Activated gamma-delta T cell treated with Interleukin-2 at 50 U/mL for 16 hours (primary cell): ENCODE measurements around the gene ITSN2.

Experiments
- DNase-seq: peaks from one replicate; pipeline ENCODE4 v3.0.0-alpha.2; 2020

ITSN2 gene

GRCh38 chr2:24332791-24333540 lies 27.4 kb downstream of the ITSN2 start:
- no peak for DNase-seq

GRCh38 chr2:24330161-24330560 lies 30.2 kb downstream of the ITSN2 start:
- no peak for DNase-seq

GRCh38 chr2:24329700-24330099 lies 30.6 kb downstream of the ITSN2 start:
- DNase-seq = no peak

GRCh38 chr2:24328010-24328409 lies 32.3 kb downstream of the ITSN2 start:
- DNase-seq = no peak

- DNase-seq = no peak
Observed at GRCh38 chr2:24317491-24317920, 42.8 kb downstream of the ITSN2 start.

GRCh38 chr2:24315669-24316068 lies 44.7 kb downstream of the ITSN2 start:
- DNase-seq = no peak

- no peak for DNase-seq
Observed at GRCh38 chr2:24313744-24314632, 46.3 kb downstream of the ITSN2 start.

- no peak for DNase-seq
Observed at GRCh38 chr2:24307961-24308360, 52.4 kb downstream of the ITSN2 start.

DNA sequence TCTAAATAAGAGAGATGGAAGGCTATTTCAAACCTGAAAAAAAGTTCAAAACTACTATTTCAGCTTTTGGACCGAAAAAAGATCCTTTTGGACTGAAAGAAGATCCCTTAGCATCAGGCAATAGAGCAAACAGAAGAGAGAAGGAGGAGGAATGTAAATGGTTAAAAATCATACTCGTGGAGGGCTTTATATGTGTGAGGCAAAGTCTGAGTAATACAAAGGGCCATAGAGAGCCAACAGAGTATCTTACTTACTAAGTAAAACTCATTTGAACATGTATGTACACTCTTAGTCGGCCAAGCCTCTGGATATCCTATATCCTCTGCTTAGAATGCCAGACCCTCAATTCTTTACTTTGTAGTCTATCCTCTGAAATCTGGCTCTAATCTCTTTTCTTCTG lies 55.7 kb downstream of the ITSN2 start:
- DNase-seq = no peak

DNA sequence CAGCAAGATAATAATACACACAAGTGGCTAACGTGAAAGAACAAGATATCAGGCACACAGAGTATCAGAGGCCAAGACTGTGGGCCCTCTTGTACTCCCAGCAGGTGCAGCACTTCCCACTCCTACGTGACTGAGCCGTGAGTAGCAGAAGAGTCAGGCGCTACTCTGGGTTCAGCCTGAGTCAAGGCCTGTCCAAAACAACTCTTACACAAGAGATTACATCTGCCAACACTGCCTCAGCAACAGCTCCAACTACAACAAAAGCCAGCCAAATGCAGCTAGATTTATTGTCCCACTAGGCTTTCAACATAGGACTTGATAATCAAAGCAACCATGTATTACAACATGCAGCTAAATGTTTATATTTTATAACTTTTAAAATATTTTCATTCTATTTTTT lies 56.2 kb downstream of the ITSN2 start:
- no peak for DNase-seq

DNA sequence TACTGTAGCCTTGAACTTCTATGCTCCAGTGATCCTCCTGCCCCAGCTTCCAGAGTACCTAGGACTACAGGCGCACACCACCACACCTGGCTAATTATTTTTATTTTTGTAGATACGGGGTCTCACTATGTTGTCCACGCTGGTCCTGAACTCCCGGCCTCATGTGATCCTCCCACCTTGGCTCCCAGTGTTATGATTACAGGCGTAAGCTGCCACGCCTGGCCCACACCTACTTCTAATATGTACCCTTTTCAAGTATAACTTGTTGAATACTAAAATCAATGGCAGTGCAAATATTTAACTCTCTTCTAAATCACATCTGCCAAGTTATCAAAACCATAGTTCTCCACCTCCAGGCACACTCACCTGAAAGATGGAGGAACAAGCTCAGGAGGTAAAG lies 58.7 kb downstream of the ITSN2 start:
- no peak for DNase-seq

DNA sequence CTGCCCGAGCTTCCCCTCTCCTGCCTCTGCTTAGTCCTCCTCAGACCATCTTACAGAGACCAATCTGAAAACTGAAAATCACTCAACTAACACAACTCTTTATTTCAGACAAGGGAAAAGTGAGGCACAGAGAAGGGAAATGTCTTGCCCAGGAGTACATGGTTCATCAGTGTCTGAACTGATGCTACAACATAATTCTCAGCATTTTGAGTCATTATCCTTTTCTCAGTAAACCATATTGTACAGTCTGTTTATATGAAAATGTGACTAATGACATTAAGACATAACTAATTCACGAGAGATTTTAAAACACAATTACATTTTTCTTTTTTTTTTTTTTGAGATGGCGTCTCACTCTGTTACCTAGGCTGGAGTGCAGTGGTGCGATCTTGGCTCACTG lies 62.7 kb downstream of the ITSN2 start:
- no peak for DNase-seq

GRCh38 chr2:24287171-24287570 lies 73.2 kb downstream of the ITSN2 start:
- DNase-seq = no peak

DNA sequence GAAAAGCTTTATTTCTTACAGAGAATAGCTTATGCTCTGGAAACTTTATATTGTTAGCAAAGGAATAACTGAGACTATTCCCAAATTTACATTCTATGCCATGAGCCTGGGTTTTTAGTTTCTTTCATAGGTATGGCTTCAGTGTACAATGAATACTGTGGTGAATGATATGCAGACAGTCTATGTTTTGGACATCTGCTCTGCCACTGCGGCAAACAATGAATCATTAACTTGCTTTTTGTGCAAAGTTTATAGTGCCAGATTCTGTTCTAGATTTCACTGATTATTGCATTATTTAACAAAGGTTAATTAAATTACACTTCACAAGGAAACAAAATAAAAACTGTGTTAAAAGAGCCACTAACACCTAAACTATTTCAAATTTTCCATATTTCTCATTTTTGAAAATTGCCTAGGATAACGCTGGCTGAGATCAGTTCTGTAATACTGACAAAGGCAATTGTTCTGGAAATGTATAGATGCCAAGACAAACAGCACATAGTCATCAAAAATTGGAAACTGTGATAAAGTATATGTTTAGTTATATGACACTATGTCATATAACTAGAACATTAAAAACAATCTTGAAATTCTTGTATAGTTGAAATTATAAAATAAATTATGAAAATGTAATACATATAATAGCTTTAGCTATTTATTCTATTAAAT lies 74.7 kb downstream of the ITSN2 start:
- DNase-seq = no peak

DNA sequence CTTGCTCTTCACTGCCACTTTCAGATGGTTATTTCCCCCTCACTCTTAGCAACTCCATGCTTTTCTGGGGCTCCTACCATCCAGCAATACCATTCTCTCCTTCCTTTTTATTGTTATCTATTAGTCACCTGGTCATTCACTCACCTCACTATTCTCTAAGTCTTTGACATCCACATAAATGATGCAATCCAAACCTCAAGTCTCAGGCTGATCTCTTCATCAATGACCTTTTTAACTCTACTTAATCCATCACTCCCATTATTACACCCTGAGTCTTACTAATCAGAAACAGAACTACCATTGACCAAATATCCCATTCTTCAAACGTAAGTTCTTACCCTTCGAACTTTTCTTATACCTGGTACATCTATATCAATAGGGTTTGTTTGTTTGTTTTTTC lies 79.7 kb downstream of the ITSN2 start:
- DNase-seq = no peak

DNA sequence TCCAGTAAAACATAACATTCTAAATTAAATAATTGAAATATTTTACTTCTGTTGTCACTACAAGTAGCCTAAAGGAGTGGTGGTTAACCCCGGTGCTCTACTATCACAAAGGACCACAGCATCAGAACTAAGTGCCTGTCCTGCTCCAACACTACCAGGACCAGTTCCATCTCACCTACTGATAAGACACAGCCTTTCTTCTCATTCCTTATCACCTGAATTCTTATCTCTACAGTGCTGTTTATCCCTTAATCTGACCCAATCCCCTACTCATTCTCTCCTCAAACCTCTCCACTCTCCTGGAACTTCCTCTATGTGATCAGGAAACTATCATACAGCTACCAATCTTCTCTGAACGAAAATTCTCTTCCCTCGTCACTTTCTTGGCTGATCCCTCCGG lies 80.2 kb downstream of the ITSN2 start:
- DNase-seq = no peak

GRCh38 chr2:24276349-24276899 lies 83.9 kb downstream of the ITSN2 start:
- no peak for DNase-seq

DNA sequence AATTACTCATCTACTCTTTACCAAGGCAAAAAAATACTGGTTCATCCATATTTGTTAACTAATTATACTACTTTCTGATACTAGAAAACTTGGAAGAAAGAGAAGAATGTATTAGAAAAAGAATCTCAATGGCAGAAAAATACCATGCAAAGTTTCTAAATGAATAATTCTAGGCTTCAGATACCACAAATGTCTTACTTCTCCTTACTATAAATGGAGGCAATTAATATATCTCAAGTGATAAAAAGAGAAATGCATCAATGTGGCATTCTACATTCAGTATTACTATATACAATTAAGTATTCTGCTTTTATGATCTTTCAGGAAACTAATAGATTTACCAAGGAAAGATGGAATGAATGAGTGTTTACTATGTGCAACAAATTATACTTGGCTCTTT lies 85.5 kb downstream of the ITSN2 start:
- DNase-seq = no peak

DNA sequence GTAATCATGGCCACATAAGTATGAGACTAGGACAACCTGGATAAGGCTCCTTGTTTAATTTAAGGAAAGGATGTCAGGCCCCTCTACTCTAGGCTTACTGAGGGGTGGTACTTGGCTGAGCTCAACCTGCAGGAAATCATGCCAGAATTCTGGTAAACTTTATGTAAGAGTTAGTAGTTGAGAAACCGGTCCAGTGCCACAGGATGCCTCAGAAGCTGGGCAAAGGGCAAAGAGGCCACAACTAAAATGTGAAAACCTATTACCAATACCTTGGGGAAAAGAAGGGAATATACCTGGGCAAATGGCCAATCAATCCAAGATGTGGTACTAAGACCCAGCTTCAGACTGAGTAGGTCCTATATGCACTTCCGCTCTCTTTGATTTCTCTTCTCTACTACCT lies 86.7 kb downstream of the ITSN2 start:
- no peak for DNase-seq

DNA sequence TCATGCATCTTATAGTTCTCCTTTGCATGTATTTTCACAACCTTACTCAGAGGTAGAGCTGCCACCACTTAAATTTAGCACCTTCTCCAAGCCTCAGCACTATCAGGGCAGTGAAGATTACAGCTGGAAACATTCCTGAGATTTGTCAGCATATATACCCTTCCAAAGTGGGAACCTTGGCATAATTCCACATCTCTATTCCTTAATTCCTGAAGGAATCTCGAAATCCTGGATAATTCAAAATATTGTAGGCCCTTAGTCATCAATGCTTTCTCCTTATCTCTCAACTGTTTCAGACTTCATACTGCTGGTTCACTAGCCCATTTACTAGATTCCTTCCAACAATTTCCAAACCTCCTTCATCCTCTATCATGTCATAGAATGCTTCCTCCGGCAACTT lies 87.4 kb downstream of the ITSN2 start:
- DNase-seq = no peak

- DNase-seq = no peak
Observed at GRCh38 chr2:24272161-24272802, 88.1 kb downstream of the ITSN2 start.

DNA sequence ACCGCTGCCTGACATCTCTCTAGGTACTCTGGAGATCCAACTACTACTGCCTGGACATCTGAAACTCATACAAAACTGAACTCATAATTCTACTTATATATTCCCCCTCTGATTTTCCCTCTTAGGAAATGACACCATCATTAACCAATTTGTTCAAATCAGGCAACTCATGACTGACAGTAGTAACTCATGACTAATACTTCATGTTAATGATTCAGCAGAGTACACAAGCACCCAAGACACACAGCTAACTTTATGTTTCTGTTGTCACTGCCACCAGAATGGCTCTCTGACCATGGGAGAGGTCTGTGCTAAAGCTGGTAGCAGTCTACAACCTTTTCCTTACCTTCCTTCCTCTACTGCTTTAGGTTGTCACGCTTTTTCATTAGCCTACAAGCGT lies 91.1 kb downstream of the ITSN2 start:
- no peak for DNase-seq

- no peak for DNase-seq
Observed at GRCh38 chr2:24265212-24265611, 95.1 kb downstream of the ITSN2 start.
